PC-9 (cell line): ENCODE results near the gene ETV4. TPM values are rescaled to one million over a fixed set of nuclear protein-coding genes. Genes with fewer than 3 reads are reported as not detected.

Experiments used
- BruUV-seq: library from RNA; stranded (reverse); fragments of 400-500 nt; replicated peaks from 2 replicates; lab custom pipeline; 2021; lab: Mats Ljungman, UMichigan
- CTCF ChIA-PET: fragments of 300-600 bp; sonication (Branson Sonifier 250); formaldehyde crosslinking; loops from one replicate; lab custom pipeline; 2022; ENCODE audit warnings: antibody characterized with exemption; lab: Charles Lee
- POLR2A ChIA-PET: fragments of 300-600 bp; sonication (Branson Sonifier 250); formaldehyde crosslinking; loops from one replicate; lab custom pipeline; 2022; ENCODE audit warnings: antibody characterized with exemption; ENCODE audit not compliant: unreplicated experiment; lab: Charles Lee
- DNase-seq, 2 experiments: peaks; one replicate each; pipeline versions ENCODE4 v3.0.0 to v3.0.0-alpha.2; 2015 to 2022; ENCODE audit warnings: mixed read lengths in 1 of 2
- H2AFZ ChIP-seq: fragments of 200-600 bp; sonication (generic); 2 replicates; pipeline ENCODE4 v1.8.1; 2017; ENCODE audit warnings: antibody characterized with exemption
- H3F3A ChIP-seq: fragments of 200-600 bp; sonication (generic); 2 replicates; pipeline ENCODE4 v1.8.1; 2017; ENCODE audit warnings: antibody characterized with exemption, mild to moderate bottlenecking, low read depth; ENCODE audit not compliant: insufficient read depth
- H3K27ac ChIP-seq: fragments of 200-600 bp; sonication (generic); 2 replicates; pipeline ENCODE4 v1.6.1; 2016; ENCODE audit warnings: mixed run types
- H3K27me3 ChIP-seq: fragments of 200-600 bp; sonication (generic); 2 replicates; pipeline ENCODE4 v1.6.1; 2016; ENCODE audit warnings: low read depth, mixed run types; ENCODE audit not compliant: insufficient read depth
- H3K36me3 ChIP-seq: fragments of 200-600 bp; sonication (generic); 2 replicates; pipeline ENCODE4 v1.6.1; 2016; ENCODE audit warnings: low read depth, mixed run types
- H3K4me1 ChIP-seq: fragments of 200-600 bp; sonication (generic); replicated peaks from 2 replicates; pipeline ENCODE4 v1.6.1; 2016; ENCODE audit warnings: mixed run types; ENCODE audit not compliant: insufficient read depth
- H3K4me2 ChIP-seq: fragments of 200-600 bp; sonication (generic); 2 replicates; pipeline ENCODE4 v1.6.1; 2017; ENCODE audit warnings: mixed run types
- H3K4me3 ChIP-seq: fragments of 200-600 bp; sonication (generic); 2 replicates; pipeline ENCODE4 v1.6.1; 2016; ENCODE audit warnings: mixed run types
- H3K79me2 ChIP-seq: fragments of 200-600 bp; sonication (generic); 2 replicates; pipeline ENCODE4 v1.6.1; 2017; ENCODE audit warnings: low read depth, mixed run types
- H3K9me2 ChIP-seq: fragments of 200-600 bp; sonication (generic); 2 replicates; pipeline ENCODE4 v1.8.1; 2017; ENCODE audit warnings: mild to moderate bottlenecking; ENCODE audit not compliant: insufficient read depth
- H3K9me3 ChIP-seq: fragments of 200-600 bp; sonication (generic); 2 replicates; pipeline ENCODE4 v1.8.1; 2016; ENCODE audit warnings: low read depth; ENCODE audit not compliant: insufficient read depth
- H4K20me1 ChIP-seq: fragments of 200-600 bp; sonication (generic); 2 replicates; pipeline ENCODE4 v1.8.1; 2017; ENCODE audit not compliant: insufficient read depth
- CTCF ChIP-seq: fragments of 200-600 bp; sonication (generic); conservative IDR thresholded peaks from 2 replicates; pipeline ENCODE4 v1.6.1; 2017; ENCODE audit warnings: mixed run types, antibody characterized with exemption, mild to moderate bottlenecking, moderate library complexity
- EZH2 ChIP-seq: fragments of 200-600 bp; sonication (generic); IDR thresholded peaks from 2 replicates; pipeline ENCODE4 v1.8.0; 2017; ENCODE audit warnings: antibody characterized with exemption, low read depth
- intact Hi-C: fragments of 100-400 bp; cut with micrococcal nuclease; formaldehyde crosslinking; loops from one replicate; pipeline ENCODE4 v1.10.0; 2022; ENCODE audit not compliant: unreplicated experiment
- total RNA-seq: library from RNA; stranded (reverse); gene quantifications from 2 replicates; pipeline ENCODE4 v1.2.3, GENCODE V29; 2021

ETV4 gene
- total RNA-seq, 1 experiment from 2014 or later, result 84.2 TPM

DNA sequence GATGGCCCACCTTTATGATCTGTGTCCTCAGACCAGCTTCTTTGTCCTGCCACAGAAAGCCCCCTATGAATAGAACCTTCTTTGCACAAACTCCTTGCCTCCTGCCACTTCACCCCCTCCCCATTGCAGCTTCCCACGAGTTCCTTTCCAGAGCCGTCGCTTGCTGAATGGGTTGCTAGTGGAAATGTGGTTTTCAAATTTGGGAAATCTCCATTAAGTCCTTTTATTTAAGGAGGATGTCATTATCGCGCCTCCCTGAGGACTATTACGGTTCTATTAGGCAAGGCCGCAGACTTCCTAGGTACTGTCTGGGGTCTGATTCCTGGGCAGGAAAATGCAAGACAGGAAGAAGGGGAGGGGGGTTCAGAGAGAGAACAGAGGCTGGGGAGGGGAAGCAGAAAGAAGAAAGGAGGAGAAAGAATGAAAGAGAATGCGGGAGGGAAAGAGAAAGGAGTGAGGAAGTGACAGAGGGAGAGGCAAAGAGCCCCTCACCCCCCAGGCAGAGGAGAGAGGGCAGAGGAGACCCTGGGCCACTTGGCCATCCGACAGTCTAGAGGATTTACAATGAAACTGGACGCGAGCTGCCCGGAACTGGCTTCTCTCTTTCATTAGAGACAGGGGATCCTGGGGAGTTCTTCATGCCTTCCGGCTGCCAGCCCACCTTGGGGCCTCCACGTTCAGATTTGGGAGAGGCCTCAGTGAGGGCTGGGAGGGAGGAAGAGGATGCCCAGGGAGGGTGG lies 31.7 kb upstream of the ETV4 start:
- ChIA-PET CTCF (interaction anchor here (0.6 to 3.2 kb wide), 7 partner anchors 88 to 182 kb away, joined by 4 to 24 read pairs (median 9); no protein-coding TSS in a partner anchor), POLR2A (no interaction called here)
- Histone ChIP-seq H4K20me1 (no peaks in the 10 kb centered on the region), H3K4me3 (no peak overlapping the region), H2AFZ (no peak overlapping the region), H3K27me3 (no peaks in the 10 kb centered on the region), H3K27ac (no peak overlapping the region), H3K79me2 (no peaks in the 10 kb centered on the region), H3F3A (peaks cover 27% of the 10 kb centered on the region; the same call in 1 of the 2 replicates), H3K9me3 (no peaks in the 10 kb centered on the region), H3K9me2 (no peaks in the 10 kb centered on the region), H3K36me3 (no peaks in the 10 kb centered on the region), H3K4me2 (peak overlapping the region; percentile 53), H3K4me1 (peaks cover 52% of the 10 kb centered on the region)
- TF ChIP-seq CTCF (no peak), EZH2 (no peak)
- intact Hi-C loops, result no loop called here
- BruUV-seq, result no TSS peak
- no peak for DNase-seq

DNA sequence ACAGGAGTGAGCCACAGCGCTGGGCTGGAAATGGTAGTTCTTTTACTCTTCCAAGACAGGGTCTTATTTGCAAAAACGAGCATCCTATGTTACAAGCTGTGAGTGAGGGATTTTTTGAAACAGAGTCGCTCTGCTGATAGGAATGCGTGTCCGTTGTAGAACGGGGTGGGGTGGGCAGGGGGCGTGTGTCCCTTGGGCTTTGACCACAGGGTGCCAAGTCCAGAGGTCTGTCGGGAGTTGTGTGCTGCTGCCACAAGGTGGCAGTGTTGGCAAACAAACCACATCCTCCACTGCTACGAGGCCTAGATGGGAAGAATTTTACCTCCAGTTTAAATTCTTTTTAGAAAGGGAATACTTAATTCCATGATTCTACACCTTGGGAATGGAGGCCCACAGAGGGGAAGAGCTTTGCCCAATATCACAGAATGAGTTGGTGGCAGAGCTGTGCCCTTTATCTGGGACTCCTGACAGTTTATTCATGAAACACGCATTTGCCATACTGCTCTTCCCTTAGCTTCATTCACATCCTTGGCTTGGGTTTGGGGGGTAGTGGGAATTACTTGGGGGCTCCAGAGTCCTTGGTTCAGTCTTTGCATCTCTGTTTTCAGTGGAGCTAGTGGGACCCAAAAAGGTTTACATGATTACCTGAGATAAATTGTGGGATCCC lies 30.6 kb upstream of the ETV4 start:
- Histone ChIP-seq H3K79me2 (no peaks in the 10 kb centered on the region), H4K20me1 (no peaks in the 10 kb centered on the region), H3K4me3 (no peak overlapping the region), H3K36me3 (no peaks in the 10 kb centered on the region), H3K9me2 (no peaks in the 10 kb centered on the region), H3K27ac (no peak overlapping the region), H2AFZ (no peak overlapping the region), H3K4me1 (peaks cover 52% of the 10 kb centered on the region), H3K9me3 (no peaks in the 10 kb centered on the region), H3F3A (peaks cover 27% of the 10 kb centered on the region; the same call in 1 of the 2 replicates), H3K4me2 (peak overlapping the region; percentile 31; the same call in 1 of the 2 replicates), H3K27me3 (no peaks in the 10 kb centered on the region)
- POLR2A ChIA-PET, result interaction anchor here (0.5 kb wide), 1 partner anchor 38 kb away, joined by 4 read pairs; no protein-coding TSS in a partner anchor
- TF ChIP-seq EZH2 (no peak), CTCF (peak; percentile 95)
- CTCF ChIA-PET, result interaction anchor here (0.5 to 3.2 kb wide), 13 partner anchors 55 to 265 kb away, joined by 3 to 24 read pairs (median 7); partner anchors contain the start of gene SOST
- DNase-seq, result peak; percentile 55 to 67
- no TSS peak for BruUV-seq
- intact Hi-C loops, result loop anchor here (1.0 kb wide), 4 partner anchors 56 to 184 kb away; no protein-coding TSS in a partner anchor

- Histone ChIP-seq H4K20me1 (peaks cover 3% of the 10 kb centered on the region; the same call in 1 of the 2 replicates), H3F3A (peaks cover 29% of the 10 kb centered on the region; the same call in 1 of the 2 replicates), H3K9me3 (no peaks in the 10 kb centered on the region), H3K9me2 (no peaks in the 10 kb centered on the region), H3K36me3 (no peaks in the 10 kb centered on the region), H3K79me2 (no peaks in the 10 kb centered on the region), H2AFZ (no peak overlapping the region), H3K4me1 (peaks cover 57% of the 10 kb centered on the region), H3K27ac (no peak overlapping the region; the same call in 1 of the 2 replicates), H3K4me3 (no peak overlapping the region), H3K4me2 (peak overlapping the region; percentile 54), H3K27me3 (no peaks in the 10 kb centered on the region)
- no TSS peak for BruUV-seq
- intact Hi-C loops, result no loop called here
- ChIA-PET POLR2A (interaction anchor here (0.6 kb wide), 1 partner anchor 74 kb away, joined by 4 read pairs; no protein-coding TSS in a partner anchor), CTCF (interaction anchor here (3.2 kb wide), 1 partner anchor 98 kb away, joined by 24 read pairs; no protein-coding TSS in a partner anchor)
- DNase-seq, result no peak
- TF ChIP-seq CTCF (no peak), EZH2 (no peak)
These were observed 28.9 kb upstream of the ETV4 start for GRCh38 chr17:43574896-43575525.
